ENCODE results near the gene CHEK2. TPM values are rescaled to one million over a fixed set of nuclear protein-coding genes. Genes with fewer than 3 reads are reported as not detected.

CHEK2 gene
- total RNA-seq, 2 experiments from 2014 or later = 15.4 to 17.3 TPM

GRCh38 chr22:28656181-28656580, 85.4 kb downstream of the CHEK2 start:
- POLR2A ChIA-PET = interaction anchor here (0.6 kb wide), 1 partner anchor 664 kb away, joined by 3 read pairs; no protein-coding TSS in a partner anchor
- ATAC-seq = no peak
- intact Hi-C loops (cut with micrococcal nuclease) = no loop called here

GRCh38 chr22:28650463-28650862, 91.2 kb downstream of the CHEK2 start:
- Mint-ChIP-seq H3K27me3 (peaks cover 54% of the 10 kb centered on the region), H3K36me3 (ENCODE audit: low read depth) (no peaks in the 10 kb centered on the region), H3K4me3 (no peak overlapping the region), H3K9me3 (peaks cover 4% of the 10 kb centered on the region), H3K27ac (no peak overlapping the region), H3K4me1 (ENCODE audit: low read depth) (no peaks in the 10 kb centered on the region)
- CTCF ChIA-PET = no interaction called here
- DNase-seq (no peak), ATAC-seq (no peak)
- POLR2A ChIA-PET = no interaction called here
- no peak for TF ChIP-seq CTCF (IDR thresholded peaks at IDR 0.05)
- intact Hi-C loops (cut with micrococcal nuclease) = no loop called here

More at GRCh38 chr22:28656181-28656580, 85.4 kb downstream of the CHEK2 start:
- Mint-ChIP-seq H3K4me3 (no peak overlapping the region), H3K27ac (no peak overlapping the region), H3K4me1 (ENCODE audit: low read depth) (no peaks in the 10 kb centered on the region), H3K36me3 (ENCODE audit: low read depth) (no peaks in the 10 kb centered on the region), H3K9me3 (peaks cover 4% of the 10 kb centered on the region), H3K27me3 (peaks cover 48% of the 10 kb centered on the region)
- DNase-seq = no peak
- CTCF ChIA-PET = interaction anchor here (1.1 kb wide), 1 partner anchor 173 kb away, joined by 4 read pairs; no protein-coding TSS in a partner anchor
- TF ChIP-seq CTCF (IDR thresholded peaks at IDR 0.05) = no peak

GRCh38 chr22:28648792-28649191, 92.8 kb downstream of the CHEK2 start:
- CTCF ChIA-PET = interaction anchor here (0.8 kb wide), 1 partner anchor 392 kb away, joined by 3 read pairs; no protein-coding TSS in a partner anchor
- intact Hi-C loops (cut with micrococcal nuclease) = no loop called here
- Mint-ChIP-seq H3K4me1 (ENCODE audit: low read depth) (no peaks in the 10 kb centered on the region), H3K9me3 (peaks cover 4% of the 10 kb centered on the region), H3K27me3 (peaks cover 52% of the 10 kb centered on the region), H3K27ac (no peak overlapping the region), H3K4me3 (no peak overlapping the region), H3K36me3 (ENCODE audit: low read depth) (no peaks in the 10 kb centered on the region)
- POLR2A ChIA-PET = no interaction called here
- TF ChIP-seq CTCF (IDR thresholded peaks at IDR 0.05) = no peak
- DNase-seq (no peak), ATAC-seq (no peak)

- H3K4me3 Mint-ChIP-seq = no peak overlapping the region
- ATAC-seq (no peak), DNase-seq (no peak)
- no peaks in the 10 kb centered on the region for H3K36me3 Mint-ChIP-seq (ENCODE audit: low read depth)
- peaks cover 49% of the 10 kb centered on the region for H3K27me3 Mint-ChIP-seq
- intact Hi-C loops (cut with micrococcal nuclease) = no loop called here
- no peaks in the 10 kb centered on the region for H3K4me1 Mint-ChIP-seq (ENCODE audit: low read depth)
- no peak for TF ChIP-seq CTCF (IDR thresholded peaks at IDR 0.05)
- H3K9me3 Mint-ChIP-seq = no peaks in the 10 kb centered on the region
- CTCF ChIA-PET = no interaction called here
- POLR2A ChIA-PET = no interaction called here
- no peak overlapping the region for H3K27ac Mint-ChIP-seq
These were observed 94.4 kb downstream of the CHEK2 start for GRCh38 chr22:28647216-28647615.

- Mint-ChIP-seq H3K36me3 (ENCODE audit: low read depth) (no peaks in the 10 kb centered on the region), H3K4me3 (no peak overlapping the region), H3K9me3 (no peaks in the 10 kb centered on the region), H3K27me3 (peaks cover 34% of the 10 kb centered on the region), H3K27ac (no peak overlapping the region), H3K4me1 (ENCODE audit: low read depth) (no peaks in the 10 kb centered on the region)
- DNase-seq (no peak), ATAC-seq (no peak)
- no peak for TF ChIP-seq CTCF (IDR thresholded peaks at IDR 0.05)
- intact Hi-C loops (cut with micrococcal nuclease) = no loop called here
- ChIA-PET CTCF (no interaction called here), POLR2A (interaction anchor here (0.6 kb wide), 1 partner anchor 1764 kb away, joined by 3 read pairs; no protein-coding TSS in a partner anchor)
These were observed 102.3 kb downstream of the CHEK2 start for GRCh38 chr22:28639321-28639720.

Other genes with a start within 250 kb of the CHEK2 start
- 1 to 10 TPM in 1 of 2 experiments, under 1 TPM in 1; 0.58 to 1.9 TPM for gene TTC28, start 62.0 kb downstream of the CHEK2 start, total RNA-seq
- gene HSCB, start 219 bp upstream of the CHEK2 start, total RNA-seq = 10 to 100 TPM; 16.5 to 17.5 TPM
- gene CCDC117, start 30.9 kb upstream of the CHEK2 start, total RNA-seq = 10 to 100 TPM; 25.5 to 26.2 TPM
- 100 to 1,000 TPM; 102 to 103 TPM for gene XBP1, start 58.7 kb upstream of the CHEK2 start, total RNA-seq
- 1 to 10 TPM; 2.0 to 2.5 TPM for gene ZNRF3, start 141.8 kb upstream of the CHEK2 start, total RNA-seq